Embryonic facial prominence (tissue), 1 donor: ENCODE data around the gene NUDT1.

Source experiments
- DNase-seq: peaks from one replicate; pipeline ENCODE4 v3.0.0-alpha.2; 2016; ENCODE audit errors: extremely low spot score

The NUDT1 gene

GRCh38 chr7:2241580-2242540 lies at the start of gene NUDT1, which contains the start of gene MRM2:
NUDT1 (plus strand) TSS chr7:2242226; CDS start chr7:2244575, 2,349 bp downstream.
MRM2 (minus strand) TSS chr7:2242205; CDS start chr7:2242169, 36 bp downstream.
- no peak for DNase-seq

GRCh38 chr7:2192831-2193534 lies 49.0 kb upstream of the NUDT1 start:
- no peak for DNase-seq

- no peak for DNase-seq
These were observed 48.3 kb upstream of the NUDT1 start for GRCh38 chr7:2193575-2194305.

GRCh38 chr7:2195400-2196246 lies 46.4 kb upstream of the NUDT1 start:
- DNase-seq: no peak

GRCh38 chr7:2196381-2197378 lies 45.3 kb upstream of the NUDT1 start:
- no peak for DNase-seq

GRCh38 chr7:2197436-2198155 lies 44.4 kb upstream of the NUDT1 start:
- no peak for DNase-seq

GRCh38 chr7:2198206-2198605 lies 43.8 kb upstream of the NUDT1 start:
- DNase-seq: no peak

GRCh38 chr7:2198760-2199159 lies 43.3 kb upstream of the NUDT1 start:
- DNase-seq: no peak

- no peak for DNase-seq
These were observed 42.5 kb upstream of the NUDT1 start for GRCh38 chr7:2199528-2199927.

GRCh38 chr7:2199956-2200583 lies 42.0 kb upstream of the NUDT1 start:
- no peak for DNase-seq

- DNase-seq: no peak
These were observed 41.4 kb upstream of the NUDT1 start for GRCh38 chr7:2200584-2200980.

- no peak for DNase-seq
These were observed 40.9 kb upstream of the NUDT1 start for GRCh38 chr7:2201128-2201527.

- DNase-seq: no peak
These were observed 40.2 kb upstream of the NUDT1 start for GRCh38 chr7:2201686-2202360.

- no peak for DNase-seq
These were observed 39.7 kb upstream of the NUDT1 start for GRCh38 chr7:2202361-2202761.

GRCh38 chr7:2202901-2203765 lies 38.9 kb upstream of the NUDT1 start:
- no peak for DNase-seq

GRCh38 chr7:2203766-2204300 lies 38.2 kb upstream of the NUDT1 start:
- no peak for DNase-seq

GRCh38 chr7:2204446-2204845 lies 37.6 kb upstream of the NUDT1 start:
- DNase-seq: no peak
